ENCODE measurements around the gene FRMPD2.

DNA sequence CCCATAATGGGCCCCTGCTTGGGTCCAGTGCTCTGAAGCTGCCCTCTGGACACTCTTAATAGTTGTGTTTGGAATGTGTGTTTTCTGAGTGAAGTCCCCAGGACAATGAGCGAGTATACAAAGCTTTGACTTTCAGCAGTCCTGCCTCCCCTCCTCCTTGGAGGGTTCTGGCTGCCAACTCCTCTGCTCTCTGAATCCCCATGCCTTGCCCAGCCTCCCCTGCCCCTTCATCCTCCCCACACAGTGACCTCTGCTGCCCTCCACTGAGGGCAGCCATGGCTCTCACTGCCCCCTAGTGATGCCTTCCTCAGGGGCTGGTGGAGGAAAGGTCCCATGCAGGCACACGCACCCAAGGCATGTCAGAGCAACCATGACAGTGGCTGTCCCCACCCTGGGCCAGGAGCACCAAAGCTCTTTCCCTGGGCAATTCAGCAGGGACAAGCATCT lies 40.9 kb downstream of the FRMPD2 start:
- TF ChIP-seq, protein P1, sequence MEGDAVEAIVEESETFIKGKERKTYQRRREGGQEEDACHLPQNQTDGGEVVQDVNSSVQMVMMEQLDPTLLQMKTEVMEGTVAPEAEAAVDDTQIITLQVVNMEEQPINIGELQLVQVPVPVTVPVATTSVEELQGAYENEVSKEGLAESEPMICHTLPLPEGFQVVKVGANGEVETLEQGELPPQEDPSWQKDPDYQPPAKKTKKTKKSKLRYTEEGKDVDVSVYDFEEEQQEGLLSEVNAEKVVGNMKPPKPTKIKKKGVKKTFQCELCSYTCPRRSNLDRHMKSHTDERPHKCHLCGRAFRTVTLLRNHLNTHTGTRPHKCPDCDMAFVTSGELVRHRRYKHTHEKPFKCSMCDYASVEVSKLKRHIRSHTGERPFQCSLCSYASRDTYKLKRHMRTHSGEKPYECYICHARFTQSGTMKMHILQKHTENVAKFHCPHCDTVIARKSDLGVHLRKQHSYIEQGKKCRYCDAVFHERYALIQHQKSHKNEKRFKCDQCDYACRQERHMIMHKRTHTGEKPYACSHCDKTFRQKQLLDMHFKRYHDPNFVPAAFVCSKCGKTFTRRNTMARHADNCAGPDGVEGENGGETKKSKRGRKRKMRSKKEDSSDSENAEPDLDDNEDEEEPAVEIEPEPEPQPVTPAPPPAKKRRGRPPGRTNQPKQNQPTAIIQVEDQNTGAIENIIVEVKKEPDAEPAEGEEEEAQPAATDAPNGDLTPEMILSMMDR (IDR thresholded peaks at IDR 0.05; ENCODE audit: poor library complexity), result no peak
- TF ChIP-seq EZH2phosphoT487 (IDR thresholded peaks at IDR 0.05; ENCODE audit: low read depth, severe bottlenecking, unreplicated experiment) (no peak), EZH2 (IDR thresholded peaks at IDR 0.05; ENCODE audit: borderline replicate concordance) (no peak)

Data from hepatocyte (in vitro differentiated cells).